ENCODE results near the gene SLC50A1.

The SLC50A1 gene

DNA sequence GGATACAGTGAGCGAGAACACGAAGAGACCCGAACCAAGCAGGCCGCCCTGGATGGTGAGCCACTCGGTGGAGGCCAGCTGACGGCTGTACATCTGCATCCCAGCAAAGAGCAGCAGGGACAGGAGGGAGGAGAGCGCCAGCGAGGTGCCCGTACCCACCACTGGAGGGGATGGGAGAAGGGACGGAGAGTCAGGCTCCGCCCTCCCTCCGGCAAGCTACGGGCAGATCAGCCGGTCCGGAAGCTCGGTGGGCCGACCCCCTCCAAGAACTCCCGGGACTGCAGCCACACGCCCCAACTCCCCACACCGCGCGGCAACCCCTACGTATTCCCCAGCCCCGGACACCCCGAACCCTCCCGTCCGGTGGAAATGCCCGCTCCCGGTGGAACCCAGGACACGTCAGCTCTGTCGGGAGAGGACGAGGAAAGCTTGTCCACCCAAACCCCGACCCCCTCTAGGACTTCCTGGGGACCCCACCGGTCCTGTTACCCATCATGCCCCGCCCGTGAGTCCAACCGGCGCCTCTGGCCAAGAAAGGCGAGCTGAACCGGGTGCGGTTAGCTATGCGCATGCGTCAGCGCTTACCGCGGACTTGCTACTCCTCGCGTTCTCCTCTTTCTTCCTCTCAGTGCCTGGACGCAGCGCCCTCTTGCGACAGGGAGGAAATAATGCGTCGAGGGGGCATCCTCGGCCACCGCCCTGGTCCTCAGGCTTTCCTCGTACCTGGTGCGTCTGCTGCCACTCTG, 37.3 kb downstream of the SLC50A1 start, which contains the start of gene KRTCAP2:
TSS of gene KRTCAP2 (minus strand) at position 573 of the 746 bp plus-strand sequence. CDS start at position 493, 80 bp downstream.
- DNase-seq = peak; percentile 96

DNA sequence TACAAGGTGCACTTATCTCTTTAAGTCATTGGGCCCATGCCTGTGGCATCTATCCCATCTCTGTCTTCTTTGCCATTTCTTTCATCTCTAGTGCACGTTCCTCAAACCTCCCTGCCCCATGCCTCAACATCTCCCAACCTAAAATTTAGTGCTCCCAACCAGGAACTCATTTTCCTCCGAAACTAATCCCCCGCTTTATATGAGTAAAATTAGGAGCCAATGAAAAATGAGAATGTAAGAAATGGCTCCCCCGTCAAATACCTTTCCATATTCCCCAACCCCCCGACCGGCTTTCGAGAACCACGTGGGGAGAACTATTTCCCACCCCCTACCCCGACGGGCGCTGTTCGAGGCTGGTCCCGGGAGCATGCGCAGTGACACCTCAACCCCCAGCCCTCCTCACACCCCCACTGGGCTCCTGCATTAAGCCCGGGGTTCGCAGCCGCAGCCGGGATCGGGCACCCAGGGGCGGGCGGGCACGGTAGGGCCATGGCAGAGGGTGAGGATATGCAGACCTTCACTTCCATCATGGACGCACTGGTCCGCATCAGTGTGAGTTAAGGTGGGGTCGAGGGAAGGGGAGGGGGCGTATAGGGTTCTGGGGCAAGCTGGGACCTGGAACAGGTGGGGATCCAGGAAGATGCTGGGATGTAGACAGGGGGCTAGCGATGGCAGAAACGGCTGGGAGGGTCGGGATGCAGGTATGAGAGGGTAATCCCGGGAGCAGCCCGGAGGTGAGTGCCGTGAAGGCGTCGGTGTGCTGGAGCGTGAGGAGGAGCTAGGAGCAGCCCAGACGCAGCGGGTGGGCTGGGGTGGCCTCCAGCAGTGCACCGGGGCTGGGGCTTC, 38.0 kb downstream of the SLC50A1 start, which contains the start of gene TRIM46:
TSS of gene TRIM46 (plus strand) at position 372 of the 846 bp plus-strand sequence. CDS start at position 490, 118 bp downstream.
- DNase-seq = peak; percentile 42

DNA sequence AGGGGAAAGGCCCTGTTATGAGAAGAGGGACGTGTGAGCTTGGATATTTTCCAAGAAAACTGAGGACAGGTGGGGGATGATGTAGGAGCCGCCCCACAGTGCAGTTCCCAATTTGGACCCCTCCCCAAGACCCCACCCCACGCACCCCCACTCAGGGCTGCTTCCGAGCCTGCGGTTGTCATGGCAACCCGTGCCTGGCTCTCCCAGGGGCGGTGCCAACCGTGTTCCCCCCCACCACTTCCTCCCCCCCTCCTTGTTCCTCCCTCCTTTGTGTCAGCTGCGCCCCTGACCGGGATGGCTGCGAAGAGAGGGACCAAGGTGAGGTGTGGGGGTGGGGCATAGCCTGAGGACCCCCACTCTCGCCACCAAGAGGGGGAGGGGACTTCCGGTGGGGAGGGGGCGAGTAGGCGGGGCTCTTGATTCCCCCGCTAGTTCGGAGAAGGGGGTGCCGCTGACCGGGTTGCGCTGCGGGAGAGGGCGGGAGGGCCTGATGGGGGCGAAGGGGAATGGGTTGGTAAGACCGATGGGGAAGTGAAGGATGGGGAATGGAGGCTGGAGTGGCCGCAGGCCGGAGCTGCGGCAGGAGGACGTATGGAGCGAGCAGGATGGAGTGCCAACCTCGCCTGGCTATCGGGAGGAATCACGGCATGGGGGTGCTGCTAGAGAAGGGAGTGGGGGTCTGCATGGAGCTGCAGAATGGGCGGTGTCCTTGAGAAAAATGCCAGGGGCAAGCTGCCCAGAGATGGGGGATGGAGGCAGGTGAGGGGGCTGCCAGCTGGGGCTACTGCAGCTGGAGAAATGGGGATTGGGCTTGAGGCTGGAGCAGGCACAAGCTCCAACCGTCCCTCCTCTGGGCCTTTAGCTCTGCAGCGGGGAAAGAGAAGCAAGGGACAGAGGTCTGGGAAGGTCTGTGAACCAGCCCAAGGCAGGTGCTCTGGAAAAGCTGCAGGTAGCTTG, 39.0 kb downstream of the SLC50A1 start:
- peak; percentile 84 for DNase-seq

DNA sequence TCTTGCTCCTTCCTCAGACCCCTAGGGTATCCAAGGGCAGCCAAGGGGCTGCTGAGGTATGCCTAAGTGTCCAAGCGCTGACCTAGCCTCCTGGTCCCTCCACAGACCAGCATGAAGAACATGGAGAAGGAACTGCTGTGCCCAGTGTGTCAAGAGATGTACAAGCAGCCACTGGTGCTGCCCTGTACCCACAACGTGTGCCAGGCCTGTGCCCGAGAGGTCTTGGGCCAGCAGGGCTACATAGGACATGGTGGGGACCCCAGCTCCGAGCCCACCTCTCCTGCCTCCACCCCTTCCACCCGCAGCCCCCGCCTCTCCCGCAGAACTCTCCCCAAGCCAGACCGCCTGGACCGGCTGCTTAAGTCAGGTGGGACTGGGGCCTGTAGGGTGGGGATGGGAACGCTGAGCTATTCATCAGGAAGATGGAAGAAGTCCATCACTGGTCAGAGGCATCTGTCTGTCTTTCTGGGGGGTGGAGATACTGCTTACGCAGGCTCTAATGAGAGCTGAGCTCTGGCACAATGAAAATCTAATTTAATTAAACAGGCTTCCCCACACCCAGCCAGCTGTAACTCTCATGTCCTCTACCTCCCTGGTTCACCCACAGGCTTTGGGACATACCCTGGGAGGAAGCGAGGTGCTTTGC, 39.8 kb downstream of the SLC50A1 start:
- no peak for DNase-seq

DNA sequence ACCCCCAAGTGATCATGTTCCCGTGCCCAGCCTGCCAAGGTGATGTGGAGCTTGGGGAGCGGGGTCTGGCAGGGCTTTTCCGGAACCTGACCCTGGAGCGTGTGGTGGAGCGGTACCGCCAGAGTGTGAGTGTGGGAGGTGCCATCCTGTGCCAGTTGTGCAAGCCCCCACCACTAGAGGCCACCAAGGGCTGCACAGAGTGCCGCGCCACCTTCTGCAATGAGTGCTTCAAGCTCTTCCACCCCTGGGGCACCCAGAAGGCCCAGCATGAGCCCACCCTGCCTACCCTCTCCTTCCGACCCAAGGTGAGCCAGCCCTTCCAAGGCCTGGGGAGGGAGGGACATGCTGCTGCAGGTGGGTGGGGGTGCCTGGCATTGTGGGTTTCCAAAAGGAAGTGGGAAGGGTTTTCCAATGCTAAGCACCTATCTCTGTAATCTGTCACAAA, 40.3 kb downstream of the SLC50A1 start:
- no peak for DNase-seq

DNA sequence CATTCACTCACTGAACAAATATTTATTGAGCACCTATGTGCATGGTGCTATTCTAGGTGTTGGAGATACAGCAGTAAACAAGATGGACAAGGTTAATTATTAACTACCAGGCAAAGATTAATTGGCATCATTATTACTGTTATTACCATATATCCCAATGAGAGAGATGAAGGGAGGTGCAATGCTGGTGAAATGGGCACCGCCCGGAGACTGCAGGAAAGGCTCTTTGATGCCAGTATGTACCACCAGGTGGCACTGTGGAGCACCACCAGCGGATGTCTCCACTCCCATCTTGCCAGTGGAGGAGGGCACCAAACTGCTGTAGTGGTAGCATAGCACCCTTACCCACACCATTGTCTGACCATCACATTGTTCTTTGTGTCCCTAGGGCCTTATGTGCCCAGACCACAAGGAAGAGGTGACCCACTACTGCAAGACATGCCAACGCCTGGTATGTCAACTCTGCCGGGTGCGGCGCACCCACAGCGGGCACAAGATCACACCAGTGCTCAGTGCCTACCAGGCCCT, 41.0 kb downstream of the SLC50A1 start:
- peak; percentile 59 for DNase-seq

DNA sequence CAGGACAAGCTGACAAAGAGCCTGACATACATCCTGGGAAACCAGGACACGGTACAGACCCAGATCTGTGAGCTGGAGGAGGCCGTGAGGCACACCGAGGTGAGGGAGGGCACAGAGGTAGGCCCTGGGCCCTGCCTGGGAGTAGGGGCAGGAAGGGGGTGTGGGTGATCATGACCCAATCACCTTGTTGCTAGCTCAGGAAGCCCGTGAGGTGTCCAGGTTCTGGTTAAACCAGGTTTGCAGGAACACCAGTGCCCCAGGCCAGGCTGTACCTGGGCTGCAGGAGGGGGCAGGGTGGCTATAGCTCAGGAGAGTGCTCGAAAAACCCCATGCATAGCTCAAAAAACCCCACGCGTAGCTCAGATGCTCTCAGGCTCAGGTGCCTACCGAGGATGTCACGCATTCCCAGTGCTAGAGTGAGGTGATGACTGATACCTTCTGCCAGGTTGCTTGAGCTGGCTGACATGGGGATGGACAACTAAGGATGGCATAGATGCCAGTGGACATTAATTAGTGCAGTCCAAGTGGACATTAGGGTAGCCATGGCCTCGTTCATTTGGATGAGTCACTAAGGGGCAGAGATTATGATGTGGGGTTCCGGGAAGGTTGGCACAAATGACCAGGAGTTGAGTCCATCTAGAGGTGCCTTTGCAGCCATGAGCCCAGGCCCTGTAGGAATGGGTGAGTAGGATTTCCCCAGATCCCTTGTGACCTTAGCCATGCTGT, 41.7 kb downstream of the SLC50A1 start:
- no peak for DNase-seq

DNA sequence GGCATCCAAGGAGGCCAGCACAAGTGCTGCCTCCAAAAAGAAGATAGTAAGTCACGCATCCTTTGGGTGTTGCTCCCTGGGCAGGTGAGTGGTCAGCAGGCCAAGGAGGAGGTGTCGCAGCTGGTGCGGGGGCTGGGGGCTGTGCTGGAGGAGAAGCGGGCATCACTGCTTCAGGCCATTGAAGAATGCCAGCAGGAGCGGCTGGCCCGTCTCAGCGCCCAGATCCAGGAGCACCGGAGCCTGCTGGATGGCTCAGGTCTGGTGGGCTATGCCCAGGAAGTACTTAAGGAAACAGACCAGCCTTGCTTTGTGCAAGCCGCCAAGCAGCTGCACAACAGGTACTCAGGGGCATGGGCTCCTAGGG, 42.2 kb downstream of the SLC50A1 start:
- DNase-seq = no peak

DNA sequence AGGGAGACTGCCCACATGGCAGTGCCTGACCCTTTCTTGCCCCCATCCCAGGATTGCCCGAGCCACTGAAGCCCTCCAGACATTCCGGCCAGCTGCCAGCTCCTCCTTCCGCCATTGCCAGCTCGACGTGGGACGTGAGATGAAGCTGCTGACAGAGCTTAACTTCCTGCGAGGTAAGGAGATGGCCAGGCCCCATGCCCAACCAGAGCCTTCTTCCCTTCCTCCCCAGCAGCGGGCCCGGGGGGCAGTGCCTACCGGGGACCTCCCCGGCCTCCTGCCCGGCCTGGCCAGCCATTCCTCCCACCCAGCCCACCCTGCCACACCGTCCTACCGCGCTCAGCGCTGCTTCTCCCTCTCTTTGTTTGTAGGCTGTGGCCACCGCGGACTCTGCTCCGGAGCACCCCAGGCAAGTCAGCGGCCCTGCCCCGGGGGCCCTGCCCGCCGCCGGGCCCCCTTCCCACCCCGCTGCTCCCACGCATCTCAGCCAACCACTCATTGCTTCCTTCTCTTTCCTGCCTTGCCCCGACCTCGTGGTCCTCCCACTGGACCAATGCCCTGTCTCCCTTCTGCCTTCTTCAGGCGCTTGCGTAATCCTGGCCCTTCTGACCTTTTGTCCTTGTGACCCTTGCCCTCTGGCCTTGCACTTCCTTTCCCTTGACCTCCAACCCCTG, 42.9 kb downstream of the SLC50A1 start:
- no peak for DNase-seq

DNA sequence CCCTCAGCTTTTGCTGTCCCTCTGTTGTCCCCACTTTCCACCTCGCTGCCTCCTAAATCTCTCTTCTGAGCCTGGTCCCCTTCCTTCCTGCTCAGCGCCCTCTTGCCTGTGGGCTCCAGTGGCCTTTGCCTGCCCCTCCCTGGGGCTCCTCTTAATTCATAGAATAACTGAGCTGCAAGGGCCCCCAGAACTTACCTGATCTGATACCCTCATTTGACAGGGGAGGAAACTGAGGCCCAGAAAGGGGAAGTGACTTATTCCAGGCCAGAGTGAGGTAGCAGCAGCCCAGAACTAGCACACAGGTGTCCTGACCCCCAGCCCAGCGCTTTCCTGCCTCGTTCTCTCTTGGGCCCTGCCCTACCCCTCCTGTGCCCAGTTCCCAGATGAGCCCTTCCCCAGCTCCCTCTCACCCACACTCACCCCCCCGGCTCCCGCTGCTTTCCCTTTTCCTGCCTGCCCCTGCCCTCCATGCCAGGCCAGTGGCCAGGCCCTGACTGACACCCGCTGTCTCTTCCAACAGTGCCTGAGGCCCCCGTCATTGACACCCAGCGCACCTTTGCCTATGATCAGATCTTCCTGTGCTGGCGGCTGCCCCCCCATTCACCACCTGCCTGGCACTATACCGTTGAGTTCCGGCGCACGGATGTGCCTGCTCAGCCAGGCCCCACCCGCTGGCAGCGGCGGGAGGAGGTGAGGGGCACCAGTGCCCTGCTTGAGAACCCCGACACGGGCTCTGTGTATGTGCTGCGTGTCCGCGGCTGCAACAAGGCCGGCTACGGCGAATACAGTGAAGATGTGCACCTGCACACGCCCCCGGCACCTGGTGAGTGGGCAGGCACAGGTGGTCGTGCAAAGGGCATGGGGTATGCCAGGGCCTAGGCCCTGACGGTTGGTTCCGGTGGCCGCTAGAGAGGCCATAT, 43.7 kb downstream of the SLC50A1 start:
- no peak for DNase-seq

DNA sequence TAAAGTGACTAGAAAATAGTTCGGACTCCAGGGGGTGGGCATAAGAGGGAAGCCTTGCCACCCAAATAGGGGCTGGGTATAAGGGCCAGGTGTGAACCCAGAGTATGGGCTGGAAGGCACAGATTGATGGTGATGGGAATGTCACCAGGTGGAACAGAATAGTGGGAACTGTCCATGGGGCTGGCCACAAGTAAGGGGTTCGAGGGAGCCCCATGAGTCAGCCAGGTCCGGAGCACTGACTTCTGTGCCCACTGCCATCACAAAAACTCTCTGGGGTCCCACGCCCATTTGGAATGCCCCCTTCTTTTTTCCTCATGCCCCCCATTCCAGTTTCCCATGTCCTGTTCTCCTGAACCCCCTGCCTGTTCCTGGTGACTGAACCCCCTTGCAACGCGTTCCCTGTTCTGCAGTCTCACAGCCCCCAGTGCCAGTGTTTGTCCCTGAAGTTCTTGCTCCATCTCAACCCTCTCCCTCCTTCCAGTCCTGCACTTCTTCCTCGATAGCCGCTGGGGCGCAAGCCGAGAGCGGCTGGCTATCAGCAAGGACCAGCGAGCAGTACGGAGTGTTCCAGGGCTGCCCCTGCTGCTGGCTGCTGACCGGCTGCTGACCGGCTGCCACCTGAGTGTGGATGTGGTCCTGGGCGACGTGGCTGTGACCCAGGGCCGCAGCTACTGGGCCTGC, 45.9 kb downstream of the SLC50A1 start:
- DNase-seq = no peak

DNA sequence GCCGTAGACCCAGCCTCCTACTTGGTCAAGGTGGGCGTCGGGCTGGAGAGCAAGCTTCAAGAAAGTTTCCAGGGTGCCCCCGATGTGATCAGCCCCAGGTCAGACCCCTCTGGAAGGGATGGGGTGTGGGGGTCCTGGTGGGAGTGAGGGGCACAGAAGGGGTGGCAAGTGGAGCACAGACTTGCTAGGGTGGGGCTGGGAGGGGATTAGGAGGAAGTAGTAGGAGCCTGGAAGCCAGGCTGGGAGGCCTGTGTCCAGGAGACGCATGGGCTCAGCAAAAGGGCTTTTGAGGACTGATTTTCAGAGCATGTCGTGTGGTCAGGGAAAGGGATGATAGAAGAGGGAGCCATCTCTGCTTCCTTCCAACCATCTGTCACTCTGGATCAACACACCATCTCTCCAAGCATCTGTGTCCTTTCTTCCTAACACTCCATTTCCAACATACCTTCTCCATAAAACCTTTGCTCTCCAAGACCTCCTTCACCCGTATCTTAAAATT, 46.4 kb downstream of the SLC50A1 start:
- DNase-seq = no peak

DNA sequence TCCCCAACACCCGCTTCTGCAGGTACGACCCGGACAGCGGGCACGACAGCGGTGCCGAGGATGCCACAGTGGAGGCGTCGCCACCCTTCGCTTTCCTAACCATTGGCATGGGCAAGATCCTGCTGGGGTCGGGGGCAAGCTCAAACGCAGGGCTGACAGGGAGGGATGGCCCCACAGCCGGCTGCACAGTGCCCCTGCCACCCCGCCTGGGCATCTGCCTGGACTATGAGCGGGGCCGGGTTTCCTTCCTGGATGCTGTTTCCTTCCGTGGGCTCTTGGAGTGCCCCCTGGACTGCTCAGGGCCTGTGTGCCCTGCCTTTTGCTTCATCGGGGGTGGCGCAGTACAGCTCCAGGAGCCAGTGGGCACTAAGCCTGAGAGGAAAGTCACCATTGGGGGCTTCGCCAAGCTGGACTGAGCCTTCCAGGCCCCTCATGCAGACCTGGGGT, 48.1 kb downstream of the SLC50A1 start:
- DNase-seq = no peak

DNA sequence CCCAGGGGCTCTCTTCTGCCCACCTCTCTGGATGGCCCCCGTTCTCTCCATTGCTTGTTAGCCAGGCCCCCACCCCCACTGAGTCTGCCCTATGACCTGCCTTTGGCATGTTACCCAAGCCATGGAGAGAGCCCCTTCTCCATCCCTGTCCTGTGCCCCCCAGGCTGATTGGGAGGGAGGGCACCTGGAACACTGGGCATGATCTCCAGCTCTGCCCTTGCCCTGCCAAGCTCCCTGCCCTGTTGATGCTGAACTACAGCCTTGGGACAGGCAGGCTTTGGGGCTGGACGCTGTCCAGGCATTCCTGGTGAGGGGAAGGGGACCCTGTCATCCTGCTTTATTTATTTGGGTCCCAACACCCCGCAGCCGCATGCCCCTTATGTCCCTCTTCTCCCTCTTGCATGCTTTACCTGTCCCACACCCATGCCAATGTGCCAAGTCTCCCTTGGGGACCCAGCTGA, 48.7 kb downstream of the SLC50A1 start:
- DNase-seq = no peak

DNA sequence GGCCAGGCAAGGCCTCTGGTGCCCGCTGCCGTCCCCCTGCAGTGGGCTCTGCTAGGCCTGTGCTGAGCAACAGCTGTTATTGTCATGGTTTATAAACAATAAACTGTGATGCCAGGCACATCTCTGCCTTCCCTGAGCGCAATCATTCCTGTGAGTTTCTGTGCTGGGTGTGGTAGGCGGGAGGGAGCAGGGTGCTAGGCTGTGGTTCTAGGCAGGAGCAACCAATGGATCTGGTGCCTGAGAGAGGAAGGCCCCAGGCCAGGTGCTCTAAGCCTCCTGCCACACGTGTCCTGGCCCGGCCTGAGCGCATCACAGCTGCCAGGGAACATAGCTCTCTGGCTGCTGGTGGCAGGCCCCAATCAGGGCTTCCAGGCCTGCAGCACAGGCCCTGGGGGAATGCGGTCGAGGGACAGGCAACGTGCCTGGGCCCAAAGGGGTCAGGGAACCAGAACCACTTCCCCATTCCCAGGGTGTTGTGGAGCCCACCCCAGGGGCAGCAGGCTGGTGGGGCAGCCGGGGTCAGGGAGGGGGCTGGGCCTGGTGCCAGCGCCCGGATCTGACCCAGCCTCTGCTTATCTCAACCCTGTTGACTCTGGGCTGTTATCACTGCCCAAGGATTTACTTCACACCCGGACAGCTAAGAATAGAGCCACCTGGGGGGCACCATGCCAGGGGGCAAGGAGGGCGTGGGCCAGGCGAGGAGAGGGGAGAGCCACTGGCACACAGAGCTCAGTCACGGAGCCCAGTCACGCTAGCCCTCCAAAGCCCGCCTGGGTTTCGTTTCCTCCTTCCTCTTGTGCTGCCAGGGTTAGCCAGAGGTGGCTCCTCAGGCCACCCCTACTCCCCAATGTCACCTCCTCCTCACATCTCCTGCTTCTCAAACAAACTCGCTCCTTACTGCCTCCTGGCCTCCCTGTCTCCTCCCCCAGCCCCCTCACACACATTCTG, 49.5 kb downstream of the SLC50A1 start:
- DNase-seq = no peak

DNA sequence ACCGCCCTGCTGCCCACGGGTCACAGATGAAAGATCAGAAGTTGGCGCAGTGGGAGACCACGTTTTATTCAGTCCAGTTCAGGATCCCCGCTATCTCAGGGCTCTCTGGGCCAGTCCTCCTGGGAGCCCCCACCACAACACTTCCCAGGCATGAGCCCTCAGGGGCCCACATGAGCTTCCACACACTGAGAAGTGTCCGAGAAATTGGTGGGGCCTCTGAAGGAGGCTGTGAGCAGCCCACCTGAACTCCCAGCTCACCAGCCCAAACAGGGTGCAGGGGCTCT, 50.1 kb downstream of the SLC50A1 start:
- no peak for DNase-seq

DNA sequence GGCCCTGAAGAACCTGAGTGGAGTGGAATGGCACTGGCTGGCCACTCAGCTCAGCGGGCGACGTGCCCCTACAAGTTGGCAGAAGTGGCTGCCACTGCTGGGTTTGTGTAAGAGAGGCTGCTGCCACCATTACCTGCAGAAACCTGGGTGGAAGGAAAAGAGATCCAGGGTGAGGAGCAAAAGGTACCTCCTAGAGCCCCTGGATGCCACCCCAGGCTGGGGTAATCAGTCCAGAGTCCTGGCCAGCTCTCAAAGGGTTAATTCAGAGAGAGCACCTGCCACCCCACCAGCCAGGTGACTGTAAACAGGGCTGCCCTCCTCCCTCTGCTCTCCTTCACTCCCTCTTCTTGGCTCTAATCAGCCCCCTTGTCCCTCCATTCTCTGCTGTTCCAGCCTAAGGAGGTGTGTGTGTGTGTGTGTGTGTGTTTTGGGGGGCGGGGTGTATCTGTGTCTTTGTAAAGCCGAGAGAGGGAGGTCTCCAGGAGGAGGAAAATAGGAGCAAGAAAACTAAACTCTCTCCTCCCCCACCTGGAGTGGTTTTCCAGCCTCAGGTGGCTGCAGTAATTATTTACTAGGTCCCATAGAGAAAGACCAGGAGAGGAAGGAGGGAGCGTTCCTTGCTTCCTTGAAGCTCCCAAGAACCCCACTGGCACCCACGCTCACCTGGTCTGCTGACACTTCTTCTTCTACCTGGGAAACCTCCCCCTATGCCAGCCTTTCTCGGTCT, 50.6 kb downstream of the SLC50A1 start:
- no peak for DNase-seq
